ENCODE results near the gene MIR17HG. TPM values are rescaled to one million over a fixed set of nuclear protein-coding genes. Genes with fewer than 3 reads are reported as not detected.

MIR17HG gene
- total RNA-seq: 23.5 and 27.0 TPM in 2 replicates

GRCh38 chr13:91347202-91347995, at the start of gene MIR17HG:
Gene MIR17HG (plus strand): TSS chr13:91347687.
- intact Hi-C loops (cut with micrococcal nuclease): loop anchor here (2.0 kb wide), 1 partner anchor 17 kb away; no protein-coding TSS in a partner anchor
- ChIA-PET CTCF (interaction anchor here (1.2 kb wide), 1 partner anchor 213 kb away, joined by 4 read pairs; no protein-coding TSS in a partner anchor), POLR2A (interaction anchor here (0.6 to 1.5 kb wide), 4 partner anchors 16 to 49 kb away, joined by 3 to 6 read pairs (median 4); no protein-coding TSS in a partner anchor)
- peak; percentile 54 for ATAC-seq (ENCODE audit: low read depth)
- TF ChIP-seq CTCF (IDR thresholded peaks at IDR 0.05): no peak
- Mint-ChIP-seq H3K27ac (peak within 1 kb of the TSS; percentile 89), H3K4me1 (peaks cover 62% of the 10 kb centered on the region), H3K36me3 (ENCODE audit: low read depth) (peaks cover 38% of the 10 kb centered on the region), H3K9me3 (no peaks in the 10 kb centered on the region), H3K4me3 (peak within 1 kb of the TSS; percentile 94), H3K27me3 (no peaks in the 10 kb centered on the region)
- DNase-seq: peak; percentile 81

- no peak for DNase-seq
- H3K4me1 Mint-ChIP-seq: peaks cover 17% of the 10 kb centered on the region
- no peaks in the 10 kb centered on the region for H3K36me3 Mint-ChIP-seq (ENCODE audit: low read depth)
- intact Hi-C loops (cut with micrococcal nuclease): no loop called here
- H3K4me3 Mint-ChIP-seq: no peak overlapping the region
- peaks cover 3% of the 10 kb centered on the region for H3K27me3 Mint-ChIP-seq
- ChIA-PET POLR2A (interaction anchor here (1.1 kb wide), 1 partner anchor 49 kb away, joined by 6 read pairs; the partner anchor contains the start of gene MIR17HG), CTCF (no interaction called here)
- ATAC-seq (ENCODE audit: low read depth): no peak
- H3K9me3 Mint-ChIP-seq: peaks cover 8% of the 10 kb centered on the region
- H3K27ac Mint-ChIP-seq: no peak overlapping the region
- TF ChIP-seq CTCF (IDR thresholded peaks at IDR 0.05): no peak
Measured at GRCh38 chr13:91298060-91298459, 49.4 kb upstream of the MIR17HG start.

- no peak for DNase-seq
- ChIA-PET POLR2A (interaction anchor here (1.3 kb wide), 1 partner anchor 45 kb away, joined by 4 read pairs; the partner anchor contains the start of gene MIR17HG), CTCF (interaction anchor here (0.6 kb wide), 1 partner anchor 305 kb away, joined by 3 read pairs; no protein-coding TSS in a partner anchor)
- H3K4me1 Mint-ChIP-seq: peaks cover 17% of the 10 kb centered on the region
- intact Hi-C loops (cut with micrococcal nuclease): loop anchor here (1.0 kb wide), 1 partner anchor 44 kb away; no protein-coding TSS in a partner anchor
- peak overlapping the region; percentile 16 for H3K4me3 Mint-ChIP-seq
- ATAC-seq (ENCODE audit: low read depth): peak; percentile 71
- no peak for TF ChIP-seq CTCF (IDR thresholded peaks at IDR 0.05)
- no peaks in the 10 kb centered on the region for H3K27me3 Mint-ChIP-seq
- no peaks in the 10 kb centered on the region for H3K36me3 Mint-ChIP-seq (ENCODE audit: low read depth)
- peaks cover 8% of the 10 kb centered on the region for H3K9me3 Mint-ChIP-seq
- H3K27ac Mint-ChIP-seq: peak overlapping the region; percentile 64
Measured at GRCh38 chr13:91302111-91302510, 45.4 kb upstream of the MIR17HG start.

GRCh38 chr13:91303031-91303430, 44.5 kb upstream of the MIR17HG start:
- Mint-ChIP-seq H3K4me1 (peaks cover 17% of the 10 kb centered on the region), H3K4me3 (no peak overlapping the region), H3K36me3 (ENCODE audit: low read depth) (no peaks in the 10 kb centered on the region), H3K9me3 (peaks cover 8% of the 10 kb centered on the region), H3K27ac (no peak overlapping the region), H3K27me3 (no peaks in the 10 kb centered on the region)
- CTCF ChIA-PET: no interaction called here
- DNase-seq (no peak), ATAC-seq (ENCODE audit: low read depth) (no peak)
- no peak for TF ChIP-seq CTCF (IDR thresholded peaks at IDR 0.05)
- POLR2A ChIA-PET: interaction anchor here (1.3 kb wide), 1 partner anchor 44 kb away, joined by 4 read pairs; the partner anchor contains the start of gene MIR17HG
- intact Hi-C loops (cut with micrococcal nuclease): no loop called here

GRCh38 chr13:91304741-91305140, 42.7 kb upstream of the MIR17HG start:
- no peak for TF ChIP-seq CTCF (IDR thresholded peaks at IDR 0.05)
- intact Hi-C loops (cut with micrococcal nuclease): no loop called here
- ChIA-PET CTCF (no interaction called here), POLR2A (no interaction called here)
- DNase-seq (no peak), ATAC-seq (ENCODE audit: low read depth) (no peak)
- H3K9me3 Mint-ChIP-seq: no peaks in the 10 kb centered on the region
- no peak overlapping the region for H3K27ac Mint-ChIP-seq
- no peak overlapping the region for H3K4me3 Mint-ChIP-seq
- peaks cover 13% of the 10 kb centered on the region for H3K4me1 Mint-ChIP-seq
- no peaks in the 10 kb centered on the region for H3K36me3 Mint-ChIP-seq (ENCODE audit: low read depth)
- H3K27me3 Mint-ChIP-seq: no peaks in the 10 kb centered on the region
